ENCODE data around the gene SHROOM4. TPM values are rescaled to one million over a fixed set of nuclear protein-coding genes. Genes with fewer than 3 reads are reported as not detected.

SHROOM4 gene
- total RNA-seq, 1 donor, result 2.4 TPM

GRCh38 chrX:50798783-50799182, 15.2 kb downstream of the SHROOM4 start:
- DNase-seq (ENCODE audit: low read depth in 2 of 3, low spot score in 2 of 3), result no peak

GRCh38 chrX:50787099-50787498, 26.9 kb downstream of the SHROOM4 start:
- no peak for DNase-seq (ENCODE audit: low read depth in 2 of 3, low spot score in 2 of 3)

- DNase-seq (ENCODE audit: low read depth in 2 of 3, low spot score in 2 of 3), result no peak
These were observed 33.9 kb downstream of the SHROOM4 start for GRCh38 chrX:50780144-50780543.

- DNase-seq (ENCODE audit: low read depth in 2 of 3, low spot score in 2 of 3), result no peak
These were observed 34.3 kb downstream of the SHROOM4 start for GRCh38 chrX:50779694-50780093.

GRCh38 chrX:50778272-50778671, 35.7 kb downstream of the SHROOM4 start:
- no peak for DNase-seq (ENCODE audit: low read depth in 2 of 3, low spot score in 2 of 3)

GRCh38 chrX:50776248-50776647, 37.7 kb downstream of the SHROOM4 start:
- DNase-seq (ENCODE audit: low read depth in 2 of 3, low spot score in 2 of 3), result no peak

- DNase-seq (ENCODE audit: low read depth in 2 of 3, low spot score in 2 of 3), result no peak
These were observed 42.6 kb downstream of the SHROOM4 start for GRCh38 chrX:50771382-50771781.

GRCh38 chrX:50770702-50771101, 43.3 kb downstream of the SHROOM4 start:
- DNase-seq (ENCODE audit: low read depth in 2 of 3, low spot score in 2 of 3), result no peak

GRCh38 chrX:50769389-50770063, 44.5 kb downstream of the SHROOM4 start:
- DNase-seq (ENCODE audit: low read depth in 2 of 3, low spot score in 2 of 3), result no peak

- no peak for DNase-seq (ENCODE audit: low read depth in 2 of 3, low spot score in 2 of 3)
These were observed 45.2 kb downstream of the SHROOM4 start for GRCh38 chrX:50768801-50769200.

- DNase-seq (ENCODE audit: low read depth in 2 of 3, low spot score in 2 of 3), result no peak
These were observed 48.0 kb downstream of the SHROOM4 start for GRCh38 chrX:50765986-50766385.

- no peak for DNase-seq (ENCODE audit: low read depth in 2 of 3, low spot score in 2 of 3)
These were observed 51.4 kb downstream of the SHROOM4 start for GRCh38 chrX:50762578-50762977.

GRCh38 chrX:50756276-50756675, 57.7 kb downstream of the SHROOM4 start:
- DNase-seq (ENCODE audit: low read depth in 2 of 3, low spot score in 2 of 3), result no peak

- no peak for DNase-seq (ENCODE audit: low read depth in 2 of 3, low spot score in 2 of 3)
These were observed 62.9 kb downstream of the SHROOM4 start for GRCh38 chrX:50751091-50751490.

- DNase-seq (ENCODE audit: low read depth in 2 of 3, low spot score in 2 of 3), result peak in 2 of 3 donors; percentile 11 to 66
These were observed 66.5 kb downstream of the SHROOM4 start for GRCh38 chrX:50747471-50747900.

- DNase-seq (ENCODE audit: low read depth in 2 of 3, low spot score in 2 of 3), result peak in 2 of 3 donors; percentile 4 to 57
These were observed 77.3 kb downstream of the SHROOM4 start for GRCh38 chrX:50736656-50737055.

GRCh38 chrX:50726296-50726695, 87.7 kb downstream of the SHROOM4 start:
- DNase-seq (ENCODE audit: low read depth in 2 of 3, low spot score in 2 of 3), result no peak

- no peak for DNase-seq (ENCODE audit: low read depth in 2 of 3, low spot score in 2 of 3)
These were observed 88.7 kb downstream of the SHROOM4 start for GRCh38 chrX:50725310-50725709.

GRCh38 chrX:50723006-50723405, 91.0 kb downstream of the SHROOM4 start:
- no peak for DNase-seq (ENCODE audit: low read depth in 2 of 3, low spot score in 2 of 3)

- no peak for DNase-seq (ENCODE audit: low read depth in 2 of 3, low spot score in 2 of 3)
These were observed 92.1 kb downstream of the SHROOM4 start for GRCh38 chrX:50721764-50722521.

- no peak for DNase-seq (ENCODE audit: low read depth in 2 of 3, low spot score in 2 of 3)
These were observed 94.4 kb downstream of the SHROOM4 start for GRCh38 chrX:50719614-50720013.

- no peak for DNase-seq (ENCODE audit: low read depth in 2 of 3, low spot score in 2 of 3)
These were observed 95.2 kb downstream of the SHROOM4 start for GRCh38 chrX:50718776-50719175.
